AG04450 (cell line): ENCODE measurements around the gene DNAH6. TPM values are rescaled to one million over a fixed set of nuclear protein-coding genes. Genes with fewer than 3 reads are reported as not detected.

Source experiments
- CTCF ChIA-PET: fragments of 300-600, 350-600 bp; formaldehyde crosslinking; extraction: SDS; loops from one replicate; lab custom pipeline; 2022; ENCODE audit warnings: antibody characterized with exemption, inconsistent platforms; lab: Charles Lee
- POLR2A ChIA-PET: fragments of 350-600 bp; formaldehyde crosslinking; extraction: SDS; loops from one replicate; lab custom pipeline; 2021; ENCODE audit warnings: antibody characterized with exemption, inconsistent platforms; lab: Yijun Ruan, JAX
- DNase-seq: peaks from one replicate; pipeline ENCODE4 v3.0.0-alpha.2; 2011; ENCODE audit warnings: low read depth, low spot score
- H3K27ac ChIP-seq: one replicate; pipeline ENCODE4 v1.5.1; 2012; ENCODE audit warnings: low read depth, low read length, control low read depth
- H3K27me3 ChIP-seq: one replicate; pipeline ENCODE4 v1.6.0; 2012; ENCODE audit warnings: low read length; ENCODE audit not compliant: control insufficient read depth, insufficient read depth
- H3K4me3 ChIP-seq: 2 replicates; pipeline ENCODE4 v1.5.1; 2011; ENCODE audit warnings: mild to moderate bottlenecking, low read depth, low read length, control low read depth
- H3K9me3 ChIP-seq: 2 replicates; pipeline ENCODE4 v1.5.1; 2012; ENCODE audit warnings: low read length; ENCODE audit not compliant: control insufficient read depth, insufficient read depth
- polyA plus RNA-seq: library from polyadenylated mRNA; depleted of rRNA; stranded (reverse); fragments of >200 nt; gene quantifications from 2 replicates; pipeline ENCODE4 v1.2.3, GENCODE V29; 2011
- TF ChIP-seq, protein P1 (sequence below): IDR thresholded peaks from 2 replicates; pipeline ENCODE4 v1.5.1; 2011; ENCODE audit warnings: low read depth, low read length, control low read depth, inconsistent platforms

DNAH6 gene
- polyA plus RNA-seq, 1 experiment, result 0.02 TPM

DNA sequence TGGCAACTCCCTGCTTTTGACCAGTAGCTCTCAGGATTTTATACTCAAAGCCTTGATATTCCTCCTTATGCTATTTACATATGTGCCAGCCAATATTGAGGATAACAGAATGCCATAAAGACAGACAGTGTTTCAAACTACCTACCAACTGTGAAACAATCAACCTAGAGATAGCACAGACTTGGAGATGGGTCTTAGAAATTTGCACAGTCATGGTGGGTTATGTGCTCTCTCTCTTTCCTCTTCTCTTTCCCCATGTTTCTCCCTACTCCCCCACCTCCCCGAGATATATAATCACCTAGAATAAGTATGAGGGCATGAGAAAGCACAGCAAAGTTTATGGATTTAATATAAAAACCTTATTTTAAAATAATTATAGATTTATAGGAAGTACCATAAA, 33.0 kb upstream of the DNAH6 start:
- no peaks in the 10 kb centered on the region for H3K27me3 ChIP-seq
- H3K4me3 ChIP-seq, result no peak overlapping the region
- TF ChIP-seq, protein P1, sequence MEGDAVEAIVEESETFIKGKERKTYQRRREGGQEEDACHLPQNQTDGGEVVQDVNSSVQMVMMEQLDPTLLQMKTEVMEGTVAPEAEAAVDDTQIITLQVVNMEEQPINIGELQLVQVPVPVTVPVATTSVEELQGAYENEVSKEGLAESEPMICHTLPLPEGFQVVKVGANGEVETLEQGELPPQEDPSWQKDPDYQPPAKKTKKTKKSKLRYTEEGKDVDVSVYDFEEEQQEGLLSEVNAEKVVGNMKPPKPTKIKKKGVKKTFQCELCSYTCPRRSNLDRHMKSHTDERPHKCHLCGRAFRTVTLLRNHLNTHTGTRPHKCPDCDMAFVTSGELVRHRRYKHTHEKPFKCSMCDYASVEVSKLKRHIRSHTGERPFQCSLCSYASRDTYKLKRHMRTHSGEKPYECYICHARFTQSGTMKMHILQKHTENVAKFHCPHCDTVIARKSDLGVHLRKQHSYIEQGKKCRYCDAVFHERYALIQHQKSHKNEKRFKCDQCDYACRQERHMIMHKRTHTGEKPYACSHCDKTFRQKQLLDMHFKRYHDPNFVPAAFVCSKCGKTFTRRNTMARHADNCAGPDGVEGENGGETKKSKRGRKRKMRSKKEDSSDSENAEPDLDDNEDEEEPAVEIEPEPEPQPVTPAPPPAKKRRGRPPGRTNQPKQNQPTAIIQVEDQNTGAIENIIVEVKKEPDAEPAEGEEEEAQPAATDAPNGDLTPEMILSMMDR, result no peak
- ChIA-PET CTCF (interaction anchor here (0.6 to 1.4 kb wide), 2 partner anchors 300 to 396 kb away, joined by 3 to 4 read pairs; no protein-coding TSS in a partner anchor), POLR2A (no interaction called here)
- no peak for DNase-seq
- H3K27ac ChIP-seq, result no peak overlapping the region
- no peaks in the 10 kb centered on the region for H3K9me3 ChIP-seq

- POLR2A ChIA-PET, result no interaction called here
- no peak overlapping the region for H3K27ac ChIP-seq
- no peak overlapping the region for H3K4me3 ChIP-seq
- no peaks in the 10 kb centered on the region for H3K27me3 ChIP-seq
- CTCF ChIA-PET, result interaction anchor here (1.2 kb wide), 1 partner anchor 440 kb away, joined by 4 read pairs; no protein-coding TSS in a partner anchor
- H3K9me3 ChIP-seq, result no peaks in the 10 kb centered on the region
- no peak for DNase-seq
- TF ChIP-seq, protein P1, result no peak
Measured at GRCh38 chr2:84486441-84487115, 29.7 kb upstream of the DNAH6 start.

- no peak for DNase-seq
- CTCF ChIA-PET, result no interaction called here
- no peak overlapping the region for H3K27ac ChIP-seq
Measured at GRCh38 chr2:84487298-84487996, 28.9 kb upstream of the DNAH6 start.

DNA sequence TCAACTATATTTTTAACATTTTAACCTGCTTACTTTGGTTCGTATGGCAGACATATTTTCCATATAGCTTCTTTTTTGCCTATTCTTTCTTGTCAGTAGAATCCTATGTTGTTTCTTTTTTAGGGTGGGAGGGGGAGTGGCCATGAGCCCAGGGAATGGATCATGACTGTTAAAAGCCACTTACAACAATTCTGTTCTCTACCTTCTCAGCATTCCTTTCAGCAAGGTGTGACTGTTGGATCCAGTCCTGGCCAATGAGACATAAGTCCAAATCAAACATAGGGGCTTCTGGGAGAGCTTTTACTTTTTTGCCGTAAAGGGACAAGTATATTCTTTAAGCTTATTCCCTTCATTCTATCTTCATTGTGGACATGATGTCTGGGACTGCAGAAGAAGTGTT, 25.0 kb upstream of the DNAH6 start:
- Histone ChIP-seq H3K9me3 (no peaks in the 10 kb centered on the region), H3K27me3 (no peaks in the 10 kb centered on the region), H3K4me3 (no peak overlapping the region), H3K27ac (no peak overlapping the region)
- TF ChIP-seq, protein P1, result no peak
- ChIA-PET CTCF (interaction anchor here (1.2 to 2.5 kb wide), 2 partner anchors 391 to 434 kb away, joined by 6 to 19 read pairs; no protein-coding TSS in a partner anchor), POLR2A (no interaction called here)
- DNase-seq, result no peak

More at GRCh38 chr2:84487298-84487996, 28.9 kb upstream of the DNAH6 start:
- Histone ChIP-seq H3K27me3 (no peaks in the 10 kb centered on the region), H3K9me3 (no peaks in the 10 kb centered on the region), H3K4me3 (no peak overlapping the region)
- POLR2A ChIA-PET, result no interaction called here
- TF ChIP-seq, protein P1, result no peak

- Histone ChIP-seq H3K27ac (no peak overlapping the region), H3K9me3 (no peaks in the 10 kb centered on the region), H3K27me3 (no peaks in the 10 kb centered on the region), H3K4me3 (no peak overlapping the region)
- ChIA-PET CTCF (interaction anchor here (1.2 to 2.5 kb wide), 2 partner anchors 391 to 434 kb away, joined by 6 to 19 read pairs; no protein-coding TSS in a partner anchor), POLR2A (no interaction called here)
- DNase-seq, result no peak
- TF ChIP-seq, protein P1, result no peak
Measured at GRCh38 chr2:84491741-84492140, 24.6 kb upstream of the DNAH6 start.
